Parathyroid adenoma (tissue), 2 donors: ENCODE measurements around the gene FAHD2B.
"Not testable (repeated sequence)": the region's sequence is repeated elsewhere in the genome, so short reads cannot be mapped to it uniquely, and the experiment has no call there.

Source experiments
- H2AFZ ChIP-seq: fragments of 300-600 bp; sonication (generic); one replicate; pipeline ENCODE4 v1.7.0; 2017; ENCODE audit warnings: antibody characterized with exemption, mild to moderate bottlenecking
- H3K27ac ChIP-seq: fragments of 300-600 bp; sonication (generic); one replicate; pipeline ENCODE4 v1.7.0; 2017
- H3K27me3 ChIP-seq: fragments of 300-600 bp; sonication (generic); one replicate; pipeline ENCODE4 v1.7.0; 2017; ENCODE audit warnings: low read length; ENCODE audit not compliant: control insufficient read depth, insufficient read depth
- H3K36me3 ChIP-seq: fragments of 300-600 bp; sonication (generic); one replicate; pipeline ENCODE4 v1.7.0; 2017; ENCODE audit warnings: low read length; ENCODE audit not compliant: control insufficient read depth, insufficient read depth
- H3K4me1 ChIP-seq: fragments of 300-600 bp; sonication (generic); one replicate; pipeline ENCODE4 v1.7.0; 2017; ENCODE audit warnings: control low read depth
- H3K4me2 ChIP-seq: fragments of 300-600 bp; sonication (generic); one replicate; pipeline ENCODE4 v1.7.0; 2017; ENCODE audit warnings: low read length
- H3K4me3 ChIP-seq: fragments of 300-600 bp; sonication (generic); one replicate; pipeline ENCODE4 v1.7.0; 2017; ENCODE audit warnings: low read depth, low read length
- H3K79me2 ChIP-seq: fragments of 300-600 bp; sonication (generic); one replicate; pipeline ENCODE4 v1.7.0; 2017; ENCODE audit warnings: control low read depth
- H3K9ac ChIP-seq: fragments of 300-600 bp; sonication (generic); one replicate; pipeline ENCODE4 v1.7.0; 2017; ENCODE audit warnings: mild to moderate bottlenecking
- H3K9me3 ChIP-seq: fragments of 300-600 bp; sonication (generic); one replicate; pipeline ENCODE4 v1.7.0; 2017; ENCODE audit warnings: low read length; ENCODE audit not compliant: control insufficient read depth
- donor health status: primary hyperparathyroidism.

The FAHD2B gene

GRCh38 chr2:97046676-97047075 lies 48.0 kb downstream of the FAHD2B start:
- H3K27ac ChIP-seq, H3K9ac ChIP-seq: not testable (repeated sequence)

GRCh38 chr2:97045895-97046499 lies 48.7 kb downstream of the FAHD2B start:
- not testable (repeated sequence) for H3K9me3 ChIP-seq, H3K36me3 ChIP-seq, H3K27ac ChIP-seq, H3K27me3 ChIP-seq, H3K9ac ChIP-seq, H3K4me3 ChIP-seq, H3K79me2 ChIP-seq, H3K4me1 ChIP-seq, H3K4me2 ChIP-seq, H2AFZ ChIP-seq

More at GRCh38 chr2:97046676-97047075, 48.0 kb downstream of the FAHD2B start:
- not testable (repeated sequence) for H3K27me3 ChIP-seq, H3K4me3 ChIP-seq, H2AFZ ChIP-seq, H3K36me3 ChIP-seq, H3K79me2 ChIP-seq, H3K4me1 ChIP-seq, H3K9me3 ChIP-seq, H3K4me2 ChIP-seq
